Activated naive CD4-positive, alpha-beta T cell treated with anti-CD3 and anti-CD28 coated beads, Interleukin-2, amount 50 U/mL, for 24 hours (primary cell): ENCODE data around the gene CCT5.
"Not testable (repeated sequence)": the region's sequence is repeated elsewhere in the genome, so short reads cannot be mapped to it uniquely, and the experiment has no call there.

Source experiments
- H3K27ac Mint-ChIP-seq: one replicate; pipeline ENCODE4 v1.8.0; 2021; ENCODE audit warnings: mild to moderate bottlenecking, mixed read lengths
- H3K27me3 Mint-ChIP-seq: one replicate; pipeline ENCODE4 v1.8.0; 2021; ENCODE audit warnings: mixed read lengths
- H3K36me3 Mint-ChIP-seq: one replicate; pipeline ENCODE4 v1.8.0; 2021; ENCODE audit warnings: mixed read lengths
- H3K4me1 Mint-ChIP-seq: one replicate; pipeline ENCODE4 v1.8.0; 2021; ENCODE audit warnings: mixed read lengths
- H3K4me3 Mint-ChIP-seq: one replicate; pipeline ENCODE4 v1.8.0; 2021; ENCODE audit warnings: mild to moderate bottlenecking, mixed read lengths
- H3K9me3 Mint-ChIP-seq: one replicate; pipeline ENCODE4 v1.8.0; 2021; ENCODE audit warnings: mixed read lengths

CCT5 gene

GRCh38 chr5:10301266-10301665 is 51.2 kb downstream of the CCT5 start:
- H3K4me3 Mint-ChIP-seq, result no peak overlapping the region
- no peaks in the 10 kb centered on the region for H3K4me1 Mint-ChIP-seq
- H3K27ac Mint-ChIP-seq, result no peak overlapping the region

GRCh38 chr5:10301842-10302610 is 51.9 kb downstream of the CCT5 start:
- Mint-ChIP-seq H3K27ac (no peak overlapping the region), H3K4me1 (peaks cover 2% of the 10 kb centered on the region), H3K4me3 (no peak overlapping the region), H3K27me3 (peaks cover 4% of the 10 kb centered on the region), H3K36me3 (no peaks in the 10 kb centered on the region), H3K9me3 (no peaks in the 10 kb centered on the region)

More at GRCh38 chr5:10301266-10301665, 51.2 kb downstream of the CCT5 start:
- Mint-ChIP-seq H3K27me3 (peaks cover 3% of the 10 kb centered on the region), H3K36me3 (no peaks in the 10 kb centered on the region), H3K9me3 (no peaks in the 10 kb centered on the region)

- Mint-ChIP-seq H3K27me3 (peaks cover 8% of the 10 kb centered on the region), H3K36me3 (no peaks in the 10 kb centered on the region), H3K9me3 (no peaks in the 10 kb centered on the region), H3K4me1 (peaks cover 6% of the 10 kb centered on the region), H3K4me3 (no peak overlapping the region), H3K27ac (no peak overlapping the region)
Measured at GRCh38 chr5:10303201-10303600, 53.1 kb downstream of the CCT5 start.

GRCh38 chr5:10303699-10304170 is 53.7 kb downstream of the CCT5 start:
- H3K9me3 Mint-ChIP-seq, result no peaks in the 10 kb centered on the region
- no peak overlapping the region for H3K27ac Mint-ChIP-seq
- H3K27me3 Mint-ChIP-seq, result peaks cover 8% of the 10 kb centered on the region
- peaks cover 6% of the 10 kb centered on the region for H3K4me1 Mint-ChIP-seq
- H3K4me3 Mint-ChIP-seq, result no peak overlapping the region
- no peaks in the 10 kb centered on the region for H3K36me3 Mint-ChIP-seq

GRCh38 chr5:10304932-10305331 is 54.9 kb downstream of the CCT5 start:
- no peaks in the 10 kb centered on the region for H3K9me3 Mint-ChIP-seq
- peaks cover 6% of the 10 kb centered on the region for H3K4me1 Mint-ChIP-seq
- no peak overlapping the region for H3K4me3 Mint-ChIP-seq
- no peaks in the 10 kb centered on the region for H3K36me3 Mint-ChIP-seq
- no peak overlapping the region for H3K27ac Mint-ChIP-seq
- H3K27me3 Mint-ChIP-seq, result peaks cover 8% of the 10 kb centered on the region

- no peaks in the 10 kb centered on the region for H3K9me3 Mint-ChIP-seq
- H3K4me3 Mint-ChIP-seq, result no peak overlapping the region
- H3K27me3 Mint-ChIP-seq, result peaks cover 8% of the 10 kb centered on the region
- H3K4me1 Mint-ChIP-seq, result peaks cover 6% of the 10 kb centered on the region
- H3K27ac Mint-ChIP-seq, result no peak overlapping the region
- H3K36me3 Mint-ChIP-seq, result no peaks in the 10 kb centered on the region
Measured at GRCh38 chr5:10306114-10306513, 56.0 kb downstream of the CCT5 start.

GRCh38 chr5:10306806-10307205 is 56.7 kb downstream of the CCT5 start:
- H3K9me3 Mint-ChIP-seq, result no peaks in the 10 kb centered on the region
- H3K27ac Mint-ChIP-seq, result no peak overlapping the region
- H3K4me3 Mint-ChIP-seq, result peak overlapping the region; percentile 89
- H3K4me1 Mint-ChIP-seq, result peaks cover 6% of the 10 kb centered on the region
- H3K27me3 Mint-ChIP-seq, result peaks cover 8% of the 10 kb centered on the region
- H3K36me3 Mint-ChIP-seq, result no peaks in the 10 kb centered on the region

- Mint-ChIP-seq H3K9me3 (no peaks in the 10 kb centered on the region), H3K27me3 (peaks cover 8% of the 10 kb centered on the region), H3K36me3 (no peaks in the 10 kb centered on the region), H3K4me1 (peaks cover 6% of the 10 kb centered on the region), H3K4me3 (peak within 1 kb of the TSS; percentile 89), H3K27ac (peak within 1 kb of the TSS; percentile 62)
Measured at GRCh38 chr5:10307206-10308148, 57.4 kb downstream of the CCT5 start, which contains the start of gene CMBL. CMBL (minus strand) TSS chr5:10307902; CDS start chr5:10290762, 17,140 bp downstream.

- Mint-ChIP-seq H3K27ac (peak overlapping the region; percentile 62), H3K9me3 (no peaks in the 10 kb centered on the region), H3K27me3 (peaks cover 8% of the 10 kb centered on the region), H3K36me3 (no peaks in the 10 kb centered on the region), H3K4me3 (peak overlapping the region; percentile 39), H3K4me1 (peaks cover 6% of the 10 kb centered on the region)
Measured at GRCh38 chr5:10308844-10309243, 58.8 kb downstream of the CCT5 start.

- Mint-ChIP-seq H3K36me3 (no peaks in the 10 kb centered on the region), H3K4me3 (no peak overlapping the region)
Measured at GRCh38 chr5:10310066-10310779, 60.1 kb downstream of the CCT5 start.

GRCh38 chr5:10310835-10311570 is 60.9 kb downstream of the CCT5 start:
- H3K27me3 Mint-ChIP-seq, H3K4me1 Mint-ChIP-seq, H3K4me3 Mint-ChIP-seq, H3K27ac Mint-ChIP-seq, H3K36me3 Mint-ChIP-seq, H3K9me3 Mint-ChIP-seq: not testable (repeated sequence)

More at GRCh38 chr5:10310066-10310779, 60.1 kb downstream of the CCT5 start:
- no peak overlapping the region for H3K27ac Mint-ChIP-seq
- no peaks in the 10 kb centered on the region for H3K9me3 Mint-ChIP-seq
- peaks cover 8% of the 10 kb centered on the region for H3K27me3 Mint-ChIP-seq
- H3K4me1 Mint-ChIP-seq, result peaks cover 6% of the 10 kb centered on the region

GRCh38 chr5:10311595-10312425 is 61.7 kb downstream of the CCT5 start:
- H3K27me3 Mint-ChIP-seq, result peaks cover 5% of the 10 kb centered on the region
- H3K27ac Mint-ChIP-seq, result no peak overlapping the region
- no peak overlapping the region for H3K4me3 Mint-ChIP-seq
- no peaks in the 10 kb centered on the region for H3K9me3 Mint-ChIP-seq
- no peaks in the 10 kb centered on the region for H3K36me3 Mint-ChIP-seq
- H3K4me1 Mint-ChIP-seq, result peaks cover 6% of the 10 kb centered on the region

GRCh38 chr5:10315201-10315600 is 65.1 kb downstream of the CCT5 start:
- peaks cover 2% of the 10 kb centered on the region for H3K27me3 Mint-ChIP-seq
- no peaks in the 10 kb centered on the region for H3K9me3 Mint-ChIP-seq
- H3K4me3 Mint-ChIP-seq, result no peak overlapping the region
- H3K27ac Mint-ChIP-seq, result no peak overlapping the region
- H3K4me1 Mint-ChIP-seq, result no peaks in the 10 kb centered on the region
- no peaks in the 10 kb centered on the region for H3K36me3 Mint-ChIP-seq
